Ishikawa (cell line): ENCODE measurements around the gene NLRP1.

Experiments
- CEBPB ChIP-seq: IDR thresholded peaks from 2 replicates; pipeline ENCODE4 v1.6.1; 2012
- CREB1 ChIP-seq: IDR thresholded peaks from 2 replicates; pipeline ENCODE4 v1.6.1; 2012; ENCODE audit warnings: low read depth
- EGR1 ChIP-seq: IDR thresholded peaks from 2 replicates; pipeline ENCODE4 v1.6.1; 2012
- EP300 ChIP-seq: IDR thresholded peaks from 2 replicates; pipeline ENCODE4 v1.6.1; 2012; ENCODE audit warnings: borderline replicate concordance
- FOXM1 ChIP-seq: IDR thresholded peaks from 2 replicates; pipeline ENCODE4 v1.6.1; 2012; ENCODE audit warnings: low read depth, borderline replicate concordance
- MAX ChIP-seq: IDR thresholded peaks from 2 replicates; pipeline ENCODE4 v1.6.1; 2012
- NFIC ChIP-seq: IDR thresholded peaks from 2 replicates; pipeline ENCODE4 v1.6.1; 2012
- RAD21 ChIP-seq: IDR thresholded peaks from 2 replicates; pipeline ENCODE4 v1.6.1; 2012; ENCODE audit warnings: low read depth
- REST ChIP-seq: IDR thresholded peaks from 2 replicates; pipeline ENCODE4 v1.6.1; 2012; ENCODE audit warnings: low read depth, mild to moderate bottlenecking
- TAF1 ChIP-seq: IDR thresholded peaks from 2 replicates; pipeline ENCODE4 v1.6.1; 2012; ENCODE audit warnings: low read depth, mild to moderate bottlenecking
- TCF12 ChIP-seq: IDR thresholded peaks from 2 replicates; pipeline ENCODE4 v1.6.1; 2012; ENCODE audit warnings: low read depth
- TEAD4 ChIP-seq: IDR thresholded peaks from 2 replicates; pipeline ENCODE4 v1.6.1; 2012
- USF1 ChIP-seq: IDR thresholded peaks from 2 replicates; pipeline ENCODE4 v1.6.1; 2012
- YY1 ChIP-seq: IDR thresholded peaks from 2 replicates; pipeline ENCODE4 v1.6.1; 2012; ENCODE audit warnings: low read depth
- ZBTB7A ChIP-seq: IDR thresholded peaks from 2 replicates; pipeline ENCODE4 v1.6.1; 2012; ENCODE audit warnings: low read depth

Gene NLRP1

DNA sequence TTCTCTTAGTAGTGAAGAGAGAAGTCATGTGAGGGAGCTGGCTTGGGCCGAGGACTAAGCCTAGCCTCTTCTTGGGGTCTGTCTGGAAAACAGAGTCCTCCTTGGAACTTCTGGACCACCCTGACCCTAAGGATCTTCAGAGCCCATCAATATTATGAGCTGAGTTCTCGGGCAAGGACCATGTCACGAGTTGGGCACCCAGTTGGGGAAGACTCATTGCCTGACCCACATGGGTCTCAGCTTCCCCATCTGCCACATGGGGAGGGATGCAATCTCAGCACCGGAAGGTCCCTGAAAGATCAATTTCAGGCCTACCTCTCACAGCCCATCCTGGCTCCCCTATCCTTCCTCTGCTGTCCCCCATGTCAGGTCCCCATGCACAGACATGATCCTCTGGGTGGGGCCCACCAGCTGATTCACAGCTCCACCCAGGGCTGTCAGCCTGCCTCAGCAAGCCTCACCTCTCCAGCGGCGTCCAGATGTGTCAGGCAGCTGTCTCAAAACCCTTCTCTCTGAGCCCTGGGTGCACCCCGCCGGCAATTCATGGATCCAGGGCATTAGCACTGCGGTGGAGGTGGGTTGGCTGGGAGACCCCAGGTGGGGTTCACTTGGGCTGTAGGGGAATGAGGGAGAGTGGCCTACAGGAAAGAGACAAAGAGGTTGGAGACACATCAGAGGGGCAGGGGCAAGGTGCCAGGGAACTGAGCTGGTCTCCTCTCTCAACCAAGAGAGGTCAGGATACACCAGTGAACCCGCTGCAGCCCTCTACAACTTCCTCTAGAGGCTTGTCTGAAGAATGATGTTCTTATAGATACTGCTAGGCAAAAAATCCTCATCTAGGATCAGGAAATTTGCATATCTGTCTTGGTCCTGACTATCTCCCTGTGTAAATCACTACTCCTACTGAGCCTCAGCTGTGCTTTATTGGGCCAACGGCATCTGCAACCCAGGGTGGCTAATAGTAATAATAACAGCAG, 1.8 kb downstream of the NLRP1 start:
- TF ChIP-seq TEAD4 (no peak), FOXM1 (no peak), NFIC (no peak), ZBTB7A (no peak), USF1 (no peak), TCF12 (no peak), MAX (no peak), TAF1 (no peak), CEBPB (no peak), RAD21 (no peak)

DNA sequence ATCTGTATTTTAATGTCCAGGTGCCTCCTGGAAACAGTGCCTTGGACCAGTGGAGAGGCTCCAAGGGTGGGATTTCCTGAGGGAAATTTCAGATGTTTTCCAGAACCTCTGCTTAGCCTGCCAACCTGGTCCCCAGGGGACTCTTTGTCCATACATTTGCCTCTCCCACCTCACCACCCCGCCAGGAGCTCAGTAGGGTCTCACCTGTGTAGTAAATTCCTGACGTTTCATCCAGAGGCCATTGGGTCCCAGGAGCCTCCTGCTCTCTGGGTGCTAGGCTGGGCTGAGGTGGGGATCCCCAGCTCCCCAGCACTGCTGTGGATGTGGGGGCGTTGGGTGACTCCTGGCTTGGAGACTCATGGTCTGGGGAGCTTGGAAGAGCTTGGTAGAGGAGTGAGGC, 2.7 kb downstream of the NLRP1 start:
- no peak for TF ChIP-seq CREB1
- TF ChIP-seq TEAD4 = no peak
- TF ChIP-seq TAF1 = no peak
- no peak for TF ChIP-seq REST

DNA sequence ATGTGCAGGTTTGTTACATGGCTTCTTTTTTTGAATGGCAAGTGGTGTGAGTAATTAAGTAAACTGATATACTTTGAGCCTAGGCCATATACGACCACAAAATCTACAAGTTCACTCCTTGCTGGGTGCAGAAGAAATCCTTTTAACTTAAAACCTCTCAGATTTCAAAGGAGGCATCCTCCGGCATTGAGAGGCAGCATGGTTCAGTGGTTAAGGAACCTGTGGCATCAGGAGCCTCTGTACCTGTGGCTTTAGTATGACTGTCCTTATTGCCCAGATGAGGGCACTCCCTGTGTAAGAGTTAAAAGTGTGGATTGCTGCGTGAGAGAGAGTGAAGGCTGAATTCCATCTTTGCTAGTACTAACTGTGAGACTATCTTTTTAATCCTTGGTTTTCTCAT, 3.3 kb downstream of the NLRP1 start:
- TF ChIP-seq EP300 (no peak), USF1 (no peak), CEBPB (no peak), TEAD4 (no peak), NFIC (no peak), TCF12 (no peak), RAD21 (no peak)

GRCh38 chr17:5580367-5580766, 3.9 kb downstream of the NLRP1 start:
- TF ChIP-seq EGR1 = no peak
- TF ChIP-seq RAD21 = no peak
- no peak for TF ChIP-seq YY1
- TF ChIP-seq REST = no peak
- no peak for TF ChIP-seq USF1
- no peak for TF ChIP-seq FOXM1
- TF ChIP-seq CREB1 = no peak
- no peak for TF ChIP-seq CEBPB
- no peak for TF ChIP-seq EP300
- no peak for TF ChIP-seq TAF1
- no peak for TF ChIP-seq MAX

- TF ChIP-seq TCF12 (no peak), TEAD4 (no peak), MAX (no peak), NFIC (no peak), YY1 (no peak), ZBTB7A (no peak), RAD21 (no peak), EP300 (no peak), REST (no peak), CREB1 (no peak), USF1 (no peak), FOXM1 (no peak), EGR1 (no peak), CEBPB (no peak), TAF1 (no peak)
Measured at GRCh38 chr17:5571281-5571680, 13.0 kb downstream of the NLRP1 start.
